HepG2 (cell line): ENCODE data around the gene MRPL20. TPM values are rescaled to one million over a fixed set of nuclear protein-coding genes. Genes with fewer than 3 reads are reported as not detected.

Source experiments
- ARID2 ChIP-seq: sonication (generic); formaldehyde crosslinking; IDR thresholded peaks from 2 replicates; pipeline ENCODE4 v1.8.1; 2022; ENCODE audit warnings: mild to moderate bottlenecking, missing genetic modification reagents, borderline replicate concordance
- HHEX ChIP-seq: IDR thresholded peaks from 2 replicates; pipeline ENCODE4 v1.6.1; 2016; ENCODE audit warnings: control low read depth
- PHF20 ChIP-seq: sonication (generic); formaldehyde crosslinking; IDR thresholded peaks from 2 replicates; pipeline ENCODE4 v1.5.0; 2020; ENCODE audit warnings: mild to moderate bottlenecking, missing genetic modification reagents
- ZFP1 ChIP-seq: IDR thresholded peaks from 2 replicates; pipeline ENCODE4 v1.6.1; 2016
- ZNF121 ChIP-seq: sonication (generic); formaldehyde crosslinking; IDR thresholded peaks from 2 replicates; pipeline ENCODE4 v1.5.0; 2020; ENCODE audit warnings: mild to moderate bottlenecking, missing genetic modification reagents
- ZNF567 ChIP-seq: sonication (generic); formaldehyde crosslinking; IDR thresholded peaks from 2 replicates; pipeline ENCODE4 v1.8.1; 2023; ENCODE audit warnings: mild to moderate bottlenecking, missing genetic modification reagents, borderline replicate concordance
- ZNF737 ChIP-seq: sonication (generic); formaldehyde crosslinking; IDR thresholded peaks from 2 replicates; pipeline ENCODE4 v1.5.0; 2020; ENCODE audit warnings: missing genetic modification reagents, mild to moderate bottlenecking, borderline replicate concordance
- polyA plus RNA-seq, 8 experiments: library from polyadenylated mRNA; depleted of rRNA in 3 of 8; stranded (reverse) in 7 of 8; unstranded in 1 of 8; fragments of >200 nt; fragmentation: Illumina TruSeq in 4 of 8; extraction: Trizol in 4 of 8; gene quantifications; 2 replicates each; pipeline versions ENCODE4 v1.2.1 to v1.2.3, GENCODE V29; 2011 to 2016; ENCODE audit warnings: low read depth in 4 of 8, missing spikeins in 1 of 8, mixed read lengths in 1 of 8; ENCODE audit not compliant: insufficient read depth in 1 of 8
- total RNA-seq, 5 experiments: library from RNA; depleted of rRNA; stranded (reverse); fragments of >200 nt; fragmentation: Illumina TruSeq; extraction: Trizol; gene quantifications; 2 replicates each; pipeline ENCODE4 v1.2.3, GENCODE V29; 2016; ENCODE audit warnings: low read depth in 1 of 5
- TF ChIP-seq, protein P1 (sequence below), 2 experiments: sonication (generic) in 1 of 2; formaldehyde crosslinking in 1 of 2; IDR thresholded peaks; 2 replicates each; pipeline versions ENCODE4 v1.4.0 to v1.6.1; 2018 to 2020; ENCODE audit warnings: missing genetic modification reagents in 2 of 2, borderline replicate concordance in 1 of 2, low read depth in 1 of 2, mild to moderate bottlenecking in 1 of 2, missing biosample characterization in 1 of 2
- TF ChIP-seq, protein P2 (sequence below): IDR thresholded peaks from 2 replicates; pipeline ENCODE4 v1.6.1; 2016; ENCODE audit warnings: low read depth, missing genetic modification reagents, missing compliant biosample characterization
- TF ChIP-seq, protein P3 (sequence below): IDR thresholded peaks from 2 replicates; pipeline ENCODE4 v1.6.1; 2016; ENCODE audit warnings: mild to moderate bottlenecking

The MRPL20 gene
- total and polyA plus RNA-seq, 2 of the 13 experiments (the other 11 are each of a cell fraction or from before 2014, with no cell fraction given) = 59.2 to 127 TPM

DNA sequence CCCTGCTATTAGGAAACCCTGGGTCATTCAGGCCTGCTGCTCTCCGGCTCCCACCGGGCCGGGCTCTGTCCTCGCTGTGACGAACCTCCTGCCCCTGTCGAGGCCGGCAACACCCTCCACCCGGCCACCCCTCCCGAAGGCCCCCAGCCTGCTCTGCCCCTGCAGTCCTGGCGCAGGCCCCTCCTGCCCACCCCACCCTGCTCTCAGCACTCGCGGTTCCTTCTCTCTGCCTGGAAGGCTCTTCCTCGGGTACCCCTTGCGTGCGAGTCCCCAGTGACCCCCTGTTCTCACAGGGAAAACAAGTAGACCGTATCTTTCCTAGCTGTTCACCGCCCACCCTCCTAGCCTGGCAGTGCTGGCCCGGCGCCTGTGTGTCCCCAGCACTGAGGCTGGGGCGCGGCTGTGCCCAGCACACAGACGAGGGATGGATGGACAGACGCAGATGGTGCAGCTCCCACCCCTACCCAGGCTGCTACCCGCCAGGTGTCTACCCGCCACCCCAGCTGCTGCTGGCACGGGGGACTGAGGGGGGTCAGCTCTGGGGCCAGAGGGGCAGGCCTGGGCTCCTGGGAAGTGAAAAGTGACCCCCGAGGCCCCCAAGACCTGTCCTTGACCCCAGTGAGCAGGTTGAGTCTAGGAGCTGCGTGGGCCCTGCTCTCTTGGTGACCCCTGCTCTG, 25.3 kb upstream of the MRPL20 start (continued):
- TF ChIP-seq, protein P1, sequence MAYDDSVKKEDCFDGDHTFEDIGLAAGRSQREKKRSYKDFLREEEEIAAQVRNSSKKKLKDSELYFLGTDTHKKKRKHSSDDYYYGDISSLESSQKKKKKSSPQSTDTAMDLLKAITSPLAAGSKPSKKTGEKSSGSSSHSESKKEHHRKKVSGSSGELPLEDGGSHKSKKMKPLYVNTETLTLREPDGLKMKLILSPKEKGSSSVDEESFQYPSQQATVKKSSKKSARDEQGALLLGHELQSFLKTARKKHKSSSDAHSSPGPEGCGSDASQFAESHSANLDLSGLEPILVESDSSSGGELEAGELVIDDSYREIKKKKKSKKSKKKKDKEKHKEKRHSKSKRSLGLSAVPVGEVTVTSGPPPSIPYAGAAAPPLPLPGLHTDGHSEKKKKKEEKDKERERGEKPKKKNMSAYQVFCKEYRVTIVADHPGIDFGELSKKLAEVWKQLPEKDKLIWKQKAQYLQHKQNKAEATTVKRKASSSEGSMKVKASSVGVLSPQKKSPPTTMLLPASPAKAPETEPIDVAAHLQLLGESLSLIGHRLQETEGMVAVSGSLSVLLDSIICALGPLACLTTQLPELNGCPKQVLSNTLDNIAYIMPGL (CRISPR knock-in tag; IDR thresholded peaks at IDR 0.05; ENCODE audit: borderline replicate concordance in 1 of 2, low read depth in 1 of 2) = 0 out of 4 replicates have a peak, but pooled peaks of 1 of the 2 experiments have one; percentile 1
- TF ChIP-seq ZFP1 (CRISPR knock-in tag) (no peak), ZNF737 (CRISPR knock-in tag) (0 out of 2 replicates have a peak, but pooled peaks have one; percentile 41), HHEX (no peak), ARID2 (CRISPR knock-in tag) (peak; percentile 2; the same call in 1 of the 2 replicates), PHF20 (CRISPR knock-in tag) (peak; percentile 21; the same call in 1 of the 2 replicates), ZNF121 (CRISPR knock-in tag) (peak; percentile 1; the same call in 1 of the 2 replicates), ZNF567 (CRISPR knock-in tag) (no peak)
- TF ChIP-seq, protein P2, sequence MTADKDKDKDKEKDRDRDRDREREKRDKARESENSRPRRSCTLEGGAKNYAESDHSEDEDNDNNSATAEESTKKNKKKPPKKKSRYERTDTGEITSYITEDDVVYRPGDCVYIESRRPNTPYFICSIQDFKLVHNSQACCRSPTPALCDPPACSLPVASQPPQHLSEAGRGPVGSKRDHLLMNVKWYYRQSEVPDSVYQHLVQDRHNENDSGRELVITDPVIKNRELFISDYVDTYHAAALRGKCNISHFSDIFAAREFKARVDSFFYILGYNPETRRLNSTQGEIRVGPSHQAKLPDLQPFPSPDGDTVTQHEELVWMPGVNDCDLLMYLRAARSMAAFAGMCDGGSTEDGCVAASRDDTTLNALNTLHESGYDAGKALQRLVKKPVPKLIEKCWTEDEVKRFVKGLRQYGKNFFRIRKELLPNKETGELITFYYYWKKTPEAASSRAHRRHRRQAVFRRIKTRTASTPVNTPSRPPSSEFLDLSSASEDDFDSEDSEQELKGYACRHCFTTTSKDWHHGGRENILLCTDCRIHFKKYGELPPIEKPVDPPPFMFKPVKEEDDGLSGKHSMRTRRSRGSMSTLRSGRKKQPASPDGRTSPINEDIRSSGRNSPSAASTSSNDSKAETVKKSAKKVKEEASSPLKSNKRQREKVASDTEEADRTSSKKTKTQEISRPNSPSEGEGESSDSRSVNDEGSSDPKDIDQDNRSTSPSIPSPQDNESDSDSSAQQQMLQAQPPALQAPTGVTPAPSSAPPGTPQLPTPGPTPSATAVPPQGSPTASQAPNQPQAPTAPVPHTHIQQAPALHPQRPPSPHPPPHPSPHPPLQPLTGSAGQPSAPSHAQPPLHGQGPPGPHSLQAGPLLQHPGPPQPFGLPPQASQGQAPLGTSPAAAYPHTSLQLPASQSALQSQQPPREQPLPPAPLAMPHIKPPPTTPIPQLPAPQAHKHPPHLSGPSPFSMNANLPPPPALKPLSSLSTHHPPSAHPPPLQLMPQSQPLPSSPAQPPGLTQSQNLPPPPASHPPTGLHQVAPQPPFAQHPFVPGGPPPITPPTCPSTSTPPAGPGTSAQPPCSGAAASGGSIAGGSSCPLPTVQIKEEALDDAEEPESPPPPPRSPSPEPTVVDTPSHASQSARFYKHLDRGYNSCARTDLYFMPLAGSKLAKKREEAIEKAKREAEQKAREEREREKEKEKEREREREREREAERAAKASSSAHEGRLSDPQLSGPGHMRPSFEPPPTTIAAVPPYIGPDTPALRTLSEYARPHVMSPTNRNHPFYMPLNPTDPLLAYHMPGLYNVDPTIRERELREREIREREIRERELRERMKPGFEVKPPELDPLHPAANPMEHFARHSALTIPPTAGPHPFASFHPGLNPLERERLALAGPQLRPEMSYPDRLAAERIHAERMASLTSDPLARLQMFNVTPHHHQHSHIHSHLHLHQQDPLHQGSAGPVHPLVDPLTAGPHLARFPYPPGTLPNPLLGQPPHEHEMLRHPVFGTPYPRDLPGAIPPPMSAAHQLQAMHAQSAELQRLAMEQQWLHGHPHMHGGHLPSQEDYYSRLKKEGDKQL (CRISPR knock-in tag) = no peak; the same call in 1 of the 2 replicates
- TF ChIP-seq, protein P3, sequence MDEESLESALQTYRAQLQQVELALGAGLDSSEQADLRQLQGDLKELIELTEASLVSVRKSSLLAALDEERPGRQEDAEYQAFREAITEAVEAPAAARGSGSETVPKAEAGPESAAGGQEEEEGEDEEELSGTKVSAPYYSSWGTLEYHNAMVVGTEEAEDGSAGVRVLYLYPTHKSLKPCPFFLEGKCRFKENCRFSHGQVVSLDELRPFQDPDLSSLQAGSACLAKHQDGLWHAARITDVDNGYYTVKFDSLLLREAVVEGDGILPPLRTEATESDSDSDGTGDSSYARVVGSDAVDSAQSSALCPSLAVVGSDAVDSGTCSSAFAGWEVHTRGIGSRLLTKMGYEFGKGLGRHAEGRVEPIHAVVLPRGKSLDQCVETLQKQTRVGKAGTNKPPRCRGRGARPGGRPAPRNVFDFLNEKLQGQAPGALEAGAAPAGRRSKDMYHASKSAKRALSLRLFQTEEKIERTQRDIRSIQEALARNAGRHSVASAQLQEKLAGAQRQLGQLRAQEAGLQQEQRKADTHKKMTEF (CRISPR knock-in tag) = peak; percentile 16
